HG03460 (cell line): ENCODE data around the gene PDIA5.

Experiments used
- ATAC-seq: cut with Tn5 transposase; IDR thresholded peaks from one replicate; pipeline ENCODE4 v1.9.1; 2021; ENCODE audit not compliant: unreplicated experiment

The PDIA5 gene

DNA sequence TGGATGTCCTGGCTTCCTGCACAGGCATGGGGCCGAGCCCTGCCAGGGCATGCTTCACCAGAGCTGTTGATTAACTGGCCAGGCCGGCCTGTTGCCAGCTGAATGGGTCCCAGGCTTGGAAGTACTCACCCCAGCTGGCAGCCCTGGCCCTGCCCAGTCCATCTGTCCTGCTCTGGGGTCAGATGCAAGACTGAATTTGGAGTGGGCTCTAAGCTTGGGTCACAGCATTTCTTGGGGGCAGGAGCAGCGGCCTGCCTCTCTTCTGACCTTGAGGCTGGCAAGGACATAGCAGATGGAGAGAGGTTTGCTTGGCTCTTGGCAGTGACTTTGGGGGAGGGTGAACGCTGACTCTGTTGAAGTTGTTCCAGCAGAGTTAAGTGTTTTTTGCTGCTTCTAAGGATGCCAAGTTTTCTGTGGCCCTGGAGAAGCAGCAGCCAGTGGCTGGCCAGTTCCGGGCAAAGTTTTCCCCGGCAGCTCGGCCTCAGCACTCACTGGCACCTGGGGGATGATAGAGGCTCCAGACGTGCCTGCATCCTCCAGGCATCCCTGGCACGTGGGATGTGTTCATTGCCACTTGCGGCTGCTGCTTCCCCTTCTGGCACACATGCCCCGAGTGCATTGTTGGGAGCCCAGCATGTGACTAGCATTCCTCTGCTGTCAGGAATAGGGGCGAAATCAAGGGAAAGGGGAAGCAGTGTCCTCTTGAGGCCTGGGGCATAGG, 22.9 kb downstream of the PDIA5 start:
- ATAC-seq: no peak

DNA sequence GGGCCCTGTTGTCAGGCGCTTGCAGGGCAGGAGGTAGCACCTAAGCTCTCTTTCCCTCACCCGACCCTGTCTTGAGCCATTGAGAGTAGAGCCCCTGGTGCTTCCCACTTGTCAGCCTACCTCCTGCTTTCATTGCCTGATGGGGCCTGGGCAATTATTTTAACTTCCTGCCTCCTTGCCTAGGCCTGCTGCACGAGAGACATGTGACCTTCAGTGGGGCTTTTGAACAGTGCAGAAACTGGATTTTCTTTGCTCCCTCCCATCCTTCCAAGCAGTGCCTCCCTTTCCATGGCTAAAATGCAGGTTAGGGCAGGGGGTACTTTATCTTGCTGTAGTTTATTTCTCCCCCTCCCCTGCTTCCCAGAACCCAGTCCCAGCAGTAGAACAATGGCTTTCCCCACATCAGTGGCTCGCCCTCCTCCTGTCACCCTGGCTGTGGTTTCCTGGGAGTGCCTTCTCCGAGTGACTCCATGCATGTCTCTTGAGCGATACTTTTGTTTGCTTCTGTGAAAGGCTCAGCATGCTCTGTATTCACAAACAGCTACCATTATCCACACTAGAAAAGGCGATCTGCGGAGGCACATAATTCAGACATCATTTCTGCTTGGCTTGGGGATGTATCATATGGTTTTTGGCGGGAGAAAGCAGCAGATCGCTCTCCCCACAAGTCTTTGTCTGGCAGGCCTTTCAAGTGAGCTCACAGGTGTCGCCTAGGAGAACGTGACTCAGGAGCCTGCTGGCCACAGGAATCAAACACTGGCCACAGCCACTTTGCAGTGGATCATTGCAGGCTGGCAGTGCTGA, 24.1 kb downstream of the PDIA5 start:
- ATAC-seq: no peak

DNA sequence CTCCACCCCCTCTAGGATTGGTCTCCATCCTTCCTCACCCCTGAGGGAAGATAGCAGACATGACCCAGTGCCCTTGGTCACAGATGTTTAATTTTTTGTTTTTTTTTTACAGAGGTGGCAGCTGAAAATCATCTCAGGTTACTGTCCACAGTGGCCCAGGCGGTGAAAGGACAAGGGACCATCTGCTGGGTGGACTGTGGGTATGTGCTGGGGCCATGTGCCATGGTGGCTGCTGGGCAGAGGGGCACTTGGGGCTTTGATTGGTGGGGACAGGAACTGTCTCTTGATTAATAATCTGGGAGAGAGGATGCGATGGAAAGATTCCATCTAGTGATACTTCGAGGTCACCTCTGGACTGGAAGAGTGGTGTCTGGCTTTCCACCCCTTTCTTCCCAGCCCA, 25.4 kb downstream of the PDIA5 start:
- no peak for ATAC-seq

DNA sequence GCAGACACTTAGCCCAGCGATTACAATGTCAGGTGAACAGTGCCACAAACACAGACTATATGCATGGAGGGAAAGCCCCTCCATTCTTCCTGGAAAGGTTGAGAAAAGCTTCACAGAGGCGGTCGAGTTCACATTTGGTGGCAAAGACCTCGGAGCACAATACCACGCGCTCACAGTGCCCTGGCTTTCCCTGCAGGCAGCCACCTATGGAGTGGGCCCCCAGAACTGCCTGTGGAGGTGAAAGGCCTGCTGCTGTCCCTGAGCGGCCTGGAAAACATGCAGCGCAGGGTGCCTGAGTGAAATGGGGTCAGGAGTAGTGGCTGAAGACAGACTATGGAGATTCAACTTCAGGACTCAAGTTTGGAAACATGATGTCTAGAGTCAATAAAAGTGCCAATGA, 26.9 kb downstream of the PDIA5 start:
- no peak for ATAC-seq

DNA sequence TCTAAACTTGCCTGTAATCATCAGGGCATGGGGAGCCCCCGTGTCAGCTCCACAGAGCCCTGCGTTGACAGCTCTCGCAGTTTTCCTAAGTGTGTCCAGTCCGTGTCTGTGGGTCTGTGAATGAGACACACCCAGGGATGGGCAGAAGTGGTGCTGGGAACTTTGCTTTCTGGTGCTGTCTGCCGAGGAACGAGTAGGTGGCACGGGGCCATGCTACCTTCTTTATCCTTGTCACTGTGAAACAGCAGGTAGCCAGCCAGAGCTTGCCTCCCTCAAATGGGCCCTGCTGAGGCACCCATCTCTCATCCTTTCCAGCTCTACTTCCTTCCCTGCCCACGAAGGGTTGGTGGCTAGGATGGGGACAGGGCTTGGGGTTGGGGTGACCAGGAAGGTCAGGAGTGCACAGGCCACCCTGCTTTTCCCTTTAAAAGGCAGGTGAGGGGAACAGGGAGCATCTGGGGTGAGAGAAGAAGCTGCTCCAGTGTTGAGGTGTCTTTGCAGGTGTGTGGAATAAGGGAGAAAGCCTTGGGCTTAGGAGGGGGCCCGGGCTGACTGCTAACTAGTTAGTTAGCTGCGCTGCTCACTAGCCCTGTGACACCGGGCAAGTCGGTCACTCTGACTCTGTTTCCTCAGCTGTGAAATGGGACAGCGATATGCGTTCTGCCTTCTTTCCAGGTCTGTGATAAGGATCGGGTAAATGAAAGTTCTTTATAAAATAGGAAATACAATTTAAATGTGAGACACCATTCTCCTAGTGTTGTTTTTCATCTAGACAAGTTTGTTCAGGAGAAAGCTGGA, 27.9 kb downstream of the PDIA5 start:
- ATAC-seq: no peak

DNA sequence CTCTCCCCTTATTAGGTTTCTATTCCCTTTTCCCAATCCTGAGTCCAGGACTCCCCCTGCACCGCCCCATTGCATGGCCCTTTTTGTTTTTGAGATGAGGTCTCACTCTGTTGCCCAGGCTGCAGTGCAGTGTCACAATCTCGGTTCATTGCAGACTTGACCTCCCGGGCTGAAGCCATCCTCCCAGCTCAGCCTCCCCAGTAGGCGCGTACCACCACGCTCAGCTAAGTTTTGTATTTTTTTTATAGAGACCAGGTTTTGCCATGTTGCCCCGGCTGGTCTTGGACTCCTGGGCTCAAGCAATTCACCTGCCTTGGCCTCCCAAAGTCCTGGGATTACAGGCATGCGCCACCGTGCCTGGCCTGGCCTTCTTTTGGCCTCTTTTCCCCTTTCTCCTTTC, 29.3 kb downstream of the PDIA5 start:
- ATAC-seq: no peak

DNA sequence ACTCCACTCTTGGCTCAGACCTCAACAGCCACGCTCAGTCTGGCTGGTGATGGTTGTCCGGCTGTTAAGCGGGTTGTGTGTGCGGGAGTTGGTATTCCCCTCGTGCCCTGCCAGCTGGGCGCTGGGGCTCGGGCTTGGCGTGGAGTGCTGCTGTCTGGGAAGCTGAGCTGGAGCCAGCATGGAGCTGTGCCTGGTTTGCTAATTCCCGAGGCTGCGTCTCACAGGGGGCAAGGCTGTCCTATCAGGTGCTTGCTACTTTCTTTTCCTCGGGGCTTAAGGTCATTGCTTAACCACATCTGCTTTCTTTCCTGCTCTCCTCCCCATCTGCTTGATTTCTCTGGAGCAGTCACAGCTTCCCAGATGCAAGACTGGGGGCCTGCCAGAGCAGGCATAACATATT, 29.9 kb downstream of the PDIA5 start:
- no peak for ATAC-seq

DNA sequence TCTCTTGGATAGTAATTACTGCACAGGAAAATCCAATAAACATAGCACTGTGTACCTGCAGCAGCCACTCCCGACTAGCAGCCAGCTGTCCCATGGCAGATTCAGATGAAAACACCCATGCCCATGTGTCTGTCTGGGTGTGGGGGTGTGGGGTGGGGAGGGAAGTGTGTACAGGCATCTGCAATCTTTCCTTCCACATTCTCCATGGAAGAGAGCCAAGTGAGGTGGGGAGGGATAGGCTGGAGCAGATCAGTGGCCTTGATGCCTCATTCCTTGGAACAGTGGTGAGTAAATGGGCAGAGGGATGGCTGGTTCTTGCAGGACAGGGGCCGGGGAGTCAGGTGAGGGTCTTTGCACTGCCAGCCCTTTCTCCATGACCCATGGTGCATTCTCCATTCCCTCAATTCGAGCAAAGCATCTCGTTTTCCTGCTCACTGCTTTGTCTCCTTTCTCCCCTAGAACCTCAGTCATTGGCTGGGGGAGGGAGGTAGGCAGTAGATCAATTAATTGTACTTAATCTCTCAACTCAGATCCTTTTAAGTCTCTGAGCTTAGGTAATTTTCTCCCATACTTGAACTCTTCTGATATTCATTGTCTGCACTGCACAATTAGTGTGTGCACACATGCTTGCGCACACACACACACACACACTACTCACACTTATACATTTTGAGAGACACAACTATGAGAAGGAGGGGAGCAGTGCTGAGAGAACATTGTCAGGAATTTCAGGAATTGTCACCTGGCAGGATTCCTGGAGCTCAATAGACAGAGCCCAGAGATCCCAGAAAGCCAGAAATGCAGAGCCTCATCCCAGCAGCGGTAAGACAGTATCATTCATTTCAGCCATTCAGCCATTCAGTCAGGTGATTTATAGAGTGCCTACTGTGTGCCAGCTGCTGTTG, 31.9 kb downstream of the PDIA5 start:
- no peak for ATAC-seq

DNA sequence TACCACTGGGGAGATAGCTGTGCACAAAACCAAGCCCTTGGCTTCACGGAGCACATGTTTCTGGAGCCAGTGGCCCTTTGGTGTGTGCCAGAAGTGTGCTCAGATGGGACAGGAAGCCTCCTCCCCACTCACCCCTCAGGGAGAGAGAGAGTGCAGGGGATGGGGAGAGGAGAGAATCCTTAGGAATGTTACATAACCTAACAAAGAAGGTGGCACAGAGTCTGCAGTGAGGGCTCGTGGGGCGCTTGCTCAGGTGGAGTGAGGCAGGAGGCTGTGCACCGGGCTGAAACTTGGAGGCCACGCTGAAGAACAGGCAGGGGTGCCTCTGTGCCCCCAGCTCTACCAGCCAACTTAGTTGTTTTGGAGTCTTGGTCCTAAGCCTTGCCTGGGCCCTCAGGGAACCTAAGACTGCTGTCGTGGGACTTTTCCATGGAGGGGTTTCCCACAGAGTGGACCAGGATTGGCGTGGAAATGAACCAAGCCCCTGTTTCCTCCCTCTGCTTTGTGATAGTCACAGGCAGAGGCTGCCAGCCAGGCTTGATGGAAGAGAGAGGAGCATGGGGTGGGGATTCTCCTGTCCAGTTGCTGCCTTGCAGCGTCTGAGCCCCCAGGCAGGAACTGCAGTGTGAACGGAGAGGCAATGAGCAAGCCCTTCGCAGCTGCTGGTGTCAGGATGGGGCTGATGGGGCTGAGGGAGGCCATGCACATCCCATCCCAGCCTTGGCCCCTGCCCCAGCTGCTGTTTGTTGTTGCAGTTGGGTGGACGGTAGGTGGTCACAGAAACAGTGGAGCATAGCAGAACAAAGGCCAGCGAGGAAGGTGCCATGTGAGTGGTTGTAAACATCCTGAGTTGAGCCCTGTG, 32.7 kb downstream of the PDIA5 start:
- ATAC-seq: no peak

DNA sequence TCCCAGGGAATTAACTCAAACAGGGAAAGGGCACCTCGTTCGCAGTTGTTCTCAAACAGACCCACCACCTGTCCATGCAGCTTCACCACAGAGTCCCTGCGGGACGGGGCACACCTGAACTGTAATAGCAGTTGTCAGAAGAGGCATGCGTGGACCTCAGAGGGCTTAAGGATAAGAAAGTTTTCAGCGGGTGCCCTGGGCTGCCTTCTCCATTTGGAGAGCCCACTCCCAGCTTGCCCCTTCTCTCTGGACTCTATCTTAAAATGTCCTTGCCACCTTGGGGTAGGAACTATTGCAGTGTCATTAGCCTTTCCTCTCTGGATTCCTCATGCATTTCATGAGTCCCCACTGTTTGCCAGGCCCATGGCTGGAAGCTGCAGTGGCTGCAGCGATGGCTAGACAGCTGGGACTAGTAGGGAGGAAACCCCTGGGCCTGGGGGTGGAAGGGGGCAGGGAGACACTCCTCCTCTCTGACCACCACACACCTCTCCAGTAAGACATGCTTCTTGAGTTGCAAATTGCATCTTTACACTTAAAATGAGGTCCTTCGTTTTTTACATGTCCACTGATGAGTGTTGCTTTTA, 33.5 kb downstream of the PDIA5 start:
- ATAC-seq: no peak

DNA sequence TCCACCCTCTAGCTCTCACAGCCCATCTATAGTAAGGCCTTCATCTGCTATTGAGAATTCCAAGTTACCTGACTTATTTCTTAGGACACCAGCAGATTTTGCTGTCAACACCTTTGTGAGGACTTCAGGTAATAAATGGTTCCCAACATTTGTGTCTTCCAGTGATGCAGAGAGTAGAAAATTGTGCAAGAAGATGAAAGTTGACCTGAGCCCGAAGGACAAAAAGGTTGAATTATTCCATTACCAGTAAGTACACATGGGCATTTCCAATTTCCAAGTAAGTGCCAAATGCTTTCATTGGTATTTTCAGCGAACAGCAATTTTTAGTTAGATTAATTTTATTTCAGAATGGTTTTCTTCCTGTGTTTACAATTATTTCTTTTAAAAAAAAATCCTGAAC, 35.4 kb downstream of the PDIA5 start:
- no peak for ATAC-seq

DNA sequence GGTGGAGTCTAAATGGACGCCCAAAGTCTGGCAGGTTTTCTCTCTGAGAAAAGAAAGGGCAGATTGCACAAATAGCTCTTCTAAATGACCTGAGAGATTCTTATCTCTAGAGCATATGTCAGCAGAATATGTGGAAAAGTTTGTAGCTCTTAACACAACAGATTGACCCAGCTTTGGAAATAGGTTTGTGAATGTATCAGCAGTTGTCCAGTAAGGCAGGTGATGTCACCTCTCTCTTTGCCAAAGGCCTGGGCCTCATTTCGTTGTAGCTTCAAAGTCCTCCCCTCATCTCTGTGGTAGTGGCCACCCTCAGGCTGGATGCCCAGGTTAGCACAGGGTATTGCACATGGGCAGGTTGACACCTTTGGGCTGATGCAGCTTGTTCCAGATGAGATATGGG, 36.0 kb downstream of the PDIA5 start:
- no peak for ATAC-seq

DNA sequence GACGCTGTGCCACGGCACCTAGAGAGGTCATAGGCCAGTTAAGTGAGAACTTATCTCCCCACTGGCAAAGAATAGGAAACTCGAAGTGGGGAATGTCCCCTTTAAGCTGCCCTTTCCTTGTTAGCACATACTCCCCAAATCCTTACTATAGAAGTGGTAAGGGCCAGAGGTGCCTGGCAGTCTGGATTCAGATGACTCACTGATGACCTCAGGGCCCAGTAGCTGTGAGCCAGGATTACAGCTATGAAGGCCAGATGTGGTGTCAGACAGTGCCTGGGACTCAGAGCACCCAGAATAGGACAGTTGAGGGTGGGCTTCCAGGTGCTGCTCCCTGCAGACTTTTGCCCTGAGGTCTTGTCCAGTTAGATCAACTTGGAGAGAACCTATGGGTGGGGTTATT, 37.7 kb downstream of the PDIA5 start:
- no peak for ATAC-seq

DNA sequence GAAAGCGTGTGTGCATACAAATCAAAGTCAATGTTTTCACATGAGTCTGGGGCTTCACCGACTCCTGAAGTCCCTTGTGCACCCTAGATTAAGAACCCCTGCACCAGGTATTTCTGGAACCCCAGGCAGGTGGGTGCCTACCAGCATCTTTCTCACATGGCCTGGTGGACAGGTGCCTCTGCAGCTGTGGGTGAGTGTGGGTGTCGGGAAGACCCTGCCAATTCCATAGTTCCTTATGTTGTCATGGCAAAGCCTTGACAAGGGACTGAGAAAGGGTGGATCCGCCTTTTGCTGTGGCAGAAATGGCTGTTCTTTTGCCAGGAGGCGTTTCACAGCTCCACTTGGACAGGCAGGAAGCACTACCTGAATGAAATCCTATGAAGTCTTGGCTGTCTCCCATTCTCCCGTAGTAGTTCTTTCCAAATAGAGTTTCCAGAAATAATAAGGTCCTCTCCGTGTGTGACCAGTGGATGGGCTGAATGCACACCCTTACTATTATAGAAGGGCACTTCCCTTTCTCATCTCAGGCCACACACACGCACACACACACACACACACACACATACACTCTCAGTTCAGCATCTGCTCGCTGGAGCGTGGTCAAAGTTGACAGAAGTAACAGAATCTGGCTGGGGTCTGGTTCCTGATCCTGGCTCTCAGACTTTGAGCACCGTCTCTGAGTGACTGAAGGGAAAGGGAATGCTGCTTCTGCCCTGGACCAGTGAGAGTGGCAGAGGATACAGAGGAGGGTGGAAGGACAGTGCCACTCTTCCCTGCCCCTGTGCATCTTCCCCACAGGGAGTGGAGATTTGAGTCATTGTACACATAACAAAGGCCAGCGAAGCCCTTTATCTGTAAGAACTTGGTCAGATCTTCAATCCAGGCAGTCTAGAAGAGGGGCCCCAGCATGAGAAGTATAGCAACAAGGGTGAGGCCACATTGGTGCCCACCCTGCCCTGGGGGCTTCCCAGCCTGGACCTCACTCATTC, 38.7 kb downstream of the PDIA5 start:
- no peak for ATAC-seq

DNA sequence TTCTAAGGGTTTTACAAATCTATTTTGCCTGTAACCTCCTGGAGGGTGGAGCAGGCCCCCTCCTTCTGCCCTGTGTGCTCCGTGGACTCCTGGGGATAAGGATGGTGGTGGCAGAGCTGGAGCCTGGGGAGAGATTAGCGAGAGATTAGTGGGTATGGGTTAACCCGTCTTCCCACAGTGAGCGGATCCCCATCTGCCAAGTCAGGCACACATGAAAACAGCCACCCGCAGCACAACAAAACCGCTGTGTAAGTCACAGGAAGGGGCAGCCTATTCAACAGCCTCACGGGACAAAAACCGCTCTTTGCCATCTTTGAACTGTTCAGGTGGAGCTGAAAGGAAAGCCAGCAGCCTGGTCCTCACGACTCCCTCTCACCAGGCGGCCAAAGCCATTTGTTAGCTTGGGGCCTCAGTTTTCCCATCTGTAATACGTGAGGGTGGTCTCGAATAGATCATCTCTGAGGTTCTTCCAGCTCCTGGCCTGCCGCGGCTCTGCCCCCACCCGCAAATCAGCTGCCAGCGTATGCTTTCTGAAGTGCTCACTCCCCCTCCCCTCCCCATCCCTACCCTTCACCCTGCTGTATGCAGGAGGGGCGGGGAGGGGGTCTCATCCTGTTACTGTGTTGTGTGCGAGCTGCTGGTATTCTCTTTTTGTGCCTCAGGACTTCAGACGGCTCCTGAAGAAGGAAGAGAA, 43.6 kb downstream of the PDIA5 start:
- ATAC-seq: no peak

DNA sequence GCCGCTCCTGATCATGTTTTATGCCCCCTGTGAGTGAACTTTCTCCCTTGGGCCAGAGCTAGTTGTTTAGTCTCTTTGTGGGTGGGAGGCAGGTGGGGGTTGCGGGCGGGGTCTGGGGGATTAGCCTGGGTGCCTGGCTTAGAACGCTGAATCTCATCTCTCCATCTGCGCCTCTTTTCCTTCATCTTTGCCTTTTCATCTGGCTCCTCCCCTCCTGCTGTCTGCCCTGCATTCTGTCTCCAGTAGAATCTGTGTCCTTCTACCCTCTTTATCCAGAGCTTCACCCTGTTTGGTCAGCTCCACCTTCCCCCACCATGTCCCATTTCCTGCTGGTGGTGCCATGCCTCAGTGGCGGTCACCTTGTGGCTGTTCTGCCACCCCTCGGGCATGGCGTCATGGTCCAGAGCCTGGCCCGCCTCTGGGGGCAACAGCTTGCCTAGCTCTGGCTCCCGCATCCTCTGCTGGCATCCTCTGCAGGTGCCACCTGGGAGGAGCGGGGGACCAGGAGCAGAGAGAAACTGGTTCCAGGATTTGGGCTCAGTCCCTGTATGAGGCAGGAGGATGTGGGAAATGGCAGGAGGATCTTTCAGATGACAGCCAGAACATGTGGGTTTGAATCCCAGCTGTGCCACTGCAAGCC, 44.3 kb downstream of the PDIA5 start:
- ATAC-seq: no peak

DNA sequence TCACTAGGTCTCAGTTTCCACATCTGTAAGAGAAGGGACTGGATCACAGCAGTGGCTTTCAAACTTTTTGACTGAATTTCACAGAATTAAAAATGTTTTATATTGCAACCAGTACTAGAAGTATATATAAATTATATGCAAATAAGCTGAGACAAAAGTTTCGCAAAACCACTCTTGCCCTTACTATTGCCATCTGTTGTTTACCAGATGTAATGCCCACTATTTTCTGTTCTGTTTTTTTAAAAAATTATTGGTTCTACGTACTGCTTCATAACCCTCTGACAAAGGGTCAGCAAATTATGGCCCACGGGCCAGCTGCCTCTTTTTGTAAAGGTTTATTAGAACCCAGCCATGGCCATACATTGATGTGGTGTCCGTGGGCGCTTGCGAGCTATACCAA, 44.8 kb downstream of the PDIA5 start:
- no peak for ATAC-seq
